Ovary (tissue), 9 donors: ENCODE results near the gene RMND1. TPM values are rescaled to one million over a fixed set of nuclear protein-coding genes. Genes with fewer than 3 reads are reported as not detected.

ENCODE experiments used
- DNase-seq, 5 donors: peaks; one replicate each; pipeline ENCODE4 v3.0.0-alpha.2; 2019 to 2020
- H3K27ac ChIP-seq, 2 donors: fragments of 200-600 bp; one replicate each; pipeline versions ENCODE4 v1.5.1 to v1.8.0; 2019 to 2022
- H3K27me3 ChIP-seq: fragments of 200-600 bp; one replicate; pipeline ENCODE4 v1.8.0; 2022
- H3K36me3 ChIP-seq: fragments of 200-600 bp; sonication (generic); one replicate; pipeline ENCODE4 v1.5.1; 2019
- H3K4me1 ChIP-seq: one replicate; pipeline ENCODE4 v1.8.1; 2013; ENCODE audit warnings: mild to moderate bottlenecking, moderate library complexity; ENCODE audit not compliant: insufficient read depth
- H3K4me3 ChIP-seq: fragments of 200-600 bp; sonication (generic); one replicate; pipeline ENCODE4 v1.5.1; 2017
- H3K9me3 ChIP-seq, 2 donors: fragments of 200-600 bp in 1 of 2; sonication (generic) in 1 of 2; one replicate each; pipeline versions ENCODE4 v1.5.1 to v1.8.1; 2013 to 2019; ENCODE audit warnings: mild to moderate bottlenecking in 1 of 2, moderate library complexity in 1 of 2
- EP300 ChIP-seq: sonication (generic); formaldehyde crosslinking; IDR thresholded peaks from one replicate; pipeline ENCODE4 v1.6.1; 2017; ENCODE audit warnings: antibody characterized with exemption
- POLR2A ChIP-seq: fragments of 450-650 bp; IDR thresholded peaks from one replicate; pipeline ENCODE4 v1.6.1; 2017; ENCODE audit warnings: antibody characterized with exemption, mild to moderate bottlenecking, moderate library complexity
- WGBS, 3 donors: extraction: QIAGEN DNeasy Blood & Tissue Kit in 1 of 3; methylation state at CpG; one replicate each; pipeline versions ENCODE4 v1.1.5 to v1.1.7; 2013 to 2017; 5-methylcytosine and 5-hydroxymethylcytosine counted together
- intact Hi-C, 4 donors: fragments of 100-400 bp; cut with DNase I; formaldehyde crosslinking; loops; one replicate each; pipeline versions ENCODE4 v1.11.0 to v1.15.1; 2022 to 2023
- polyA plus RNA-seq, 2 donors: library from polyadenylated mRNA; stranded (reverse); fragments of 200-250 nt in 1 of 2; fragments of 350-450 nt in 1 of 2; fragmentation: Illumina TruSeq in 1 of 2; extraction: RNeasy Lipid Tissue Mini Kit (QIAGEN cat#74804) in 1 of 2; gene quantifications; one replicate each; pipeline ENCODE4 v1.2.3, GENCODE V29; 2013 to 2014
- total RNA-seq, 7 donors: library from RNA; depleted of rRNA in 2 of 7; stranded (reverse); fragments of >200 nt in 2 of 7; fragmentation: NEBNext Ultra II Directional in 3 of 7; extraction: Animal tissue kit (Norgen Biotek cat#: 25700) in 3 of 7; gene quantifications; one replicate each; pipeline versions ENCODE4 v1.1.0 to v1.2.4, GENCODE V29; 2016 to 2023
- TF ChIP-seq, protein P1 (sequence below), 3 donors: fragments of 450-650 bp in 2 of 3; fragments of 200-600 bp in 1 of 3; IDR thresholded peaks; one replicate each; pipeline versions ENCODE4 v1.5.1 to v1.8.0; 2016 to 2022; ENCODE audit warnings: antibody characterized with exemption in 3 of 3, mild to moderate bottlenecking in 1 of 3
- donor health status: DM: no; HTN: no; CAD: no; lungs with moderate emphysema.
- donor health status: DM: no; HTN: no; CAD: no.
- donor health status: Bipolar disorder and iron deficiency.
- donor health status: DM: yes; HTN: yes; CAD: no.
- donor health status: DM: no; HTN: no; CAD: no.
- donor health status: DM: yes; HTN: yes; CAD: no.

The RMND1 gene
- total and polyA plus RNA-seq, 9 donors, result 17.1 to 23.7 (median 20.4) TPM

DNA sequence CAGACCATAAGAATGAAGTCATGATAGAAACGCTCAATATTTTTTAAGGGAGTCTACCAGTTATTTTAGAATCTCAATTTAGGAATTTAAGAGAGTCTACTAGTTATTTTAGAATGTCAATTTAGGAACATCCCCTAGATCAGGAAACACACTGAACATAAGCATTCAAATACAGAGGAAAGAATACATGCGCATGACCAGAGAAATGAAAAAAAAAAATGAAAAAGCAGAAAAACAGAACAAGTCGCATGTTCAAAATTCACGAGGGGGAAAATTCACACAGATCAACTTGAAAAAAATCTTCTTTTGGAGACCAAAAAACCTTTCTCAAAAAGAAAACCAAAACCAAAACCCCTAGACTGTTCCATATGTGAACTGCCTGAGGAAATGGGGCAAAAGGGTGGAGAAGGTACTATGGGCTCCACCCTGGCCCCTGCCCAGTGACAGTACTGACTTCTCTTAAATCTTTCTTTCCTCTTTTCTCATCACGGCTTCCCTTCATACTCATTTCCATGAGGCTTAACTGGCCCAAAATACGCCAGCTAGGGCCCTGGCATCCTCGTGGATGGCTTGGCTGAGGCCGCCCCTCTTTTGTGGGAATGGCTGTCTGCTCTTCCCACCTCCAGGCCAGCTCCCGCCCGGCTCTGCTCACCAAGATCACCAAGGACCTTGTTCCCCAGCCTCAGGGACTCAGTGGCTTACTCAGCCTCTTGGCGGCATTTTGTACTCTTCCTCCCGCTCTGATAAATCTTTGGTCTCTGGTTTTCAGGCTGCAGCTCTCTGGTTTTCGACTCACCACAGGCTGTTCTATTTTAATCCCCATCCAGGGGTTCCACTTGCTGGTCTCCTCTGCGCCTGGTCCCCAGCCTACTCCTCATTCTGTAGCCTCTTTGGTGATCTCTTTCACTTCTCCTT, 71.7 kb downstream of the RMND1 start:
- WGBS, 3 donors, result 87 to 93% (median 91%) methylated on average over 14 of the region's 14 CpGs
- Histone ChIP-seq H3K36me3 (no peaks in the 10 kb centered on the region), H3K9me3 (no peaks in the 10 kb centered on the region), H3K4me1 (peaks cover 2% of the 10 kb centered on the region), H3K4me3 (no peak overlapping the region), H3K27ac (no peak overlapping the region), H3K27me3 (no peaks in the 10 kb centered on the region)
- TF ChIP-seq, protein P1, sequence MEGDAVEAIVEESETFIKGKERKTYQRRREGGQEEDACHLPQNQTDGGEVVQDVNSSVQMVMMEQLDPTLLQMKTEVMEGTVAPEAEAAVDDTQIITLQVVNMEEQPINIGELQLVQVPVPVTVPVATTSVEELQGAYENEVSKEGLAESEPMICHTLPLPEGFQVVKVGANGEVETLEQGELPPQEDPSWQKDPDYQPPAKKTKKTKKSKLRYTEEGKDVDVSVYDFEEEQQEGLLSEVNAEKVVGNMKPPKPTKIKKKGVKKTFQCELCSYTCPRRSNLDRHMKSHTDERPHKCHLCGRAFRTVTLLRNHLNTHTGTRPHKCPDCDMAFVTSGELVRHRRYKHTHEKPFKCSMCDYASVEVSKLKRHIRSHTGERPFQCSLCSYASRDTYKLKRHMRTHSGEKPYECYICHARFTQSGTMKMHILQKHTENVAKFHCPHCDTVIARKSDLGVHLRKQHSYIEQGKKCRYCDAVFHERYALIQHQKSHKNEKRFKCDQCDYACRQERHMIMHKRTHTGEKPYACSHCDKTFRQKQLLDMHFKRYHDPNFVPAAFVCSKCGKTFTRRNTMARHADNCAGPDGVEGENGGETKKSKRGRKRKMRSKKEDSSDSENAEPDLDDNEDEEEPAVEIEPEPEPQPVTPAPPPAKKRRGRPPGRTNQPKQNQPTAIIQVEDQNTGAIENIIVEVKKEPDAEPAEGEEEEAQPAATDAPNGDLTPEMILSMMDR (IDR thresholded peaks at IDR 0.05), result no peak
- TF ChIP-seq EP300 (no peak), POLR2A (no peak)
- intact Hi-C loops, result no loop called here
- no peak for DNase-seq

DNA sequence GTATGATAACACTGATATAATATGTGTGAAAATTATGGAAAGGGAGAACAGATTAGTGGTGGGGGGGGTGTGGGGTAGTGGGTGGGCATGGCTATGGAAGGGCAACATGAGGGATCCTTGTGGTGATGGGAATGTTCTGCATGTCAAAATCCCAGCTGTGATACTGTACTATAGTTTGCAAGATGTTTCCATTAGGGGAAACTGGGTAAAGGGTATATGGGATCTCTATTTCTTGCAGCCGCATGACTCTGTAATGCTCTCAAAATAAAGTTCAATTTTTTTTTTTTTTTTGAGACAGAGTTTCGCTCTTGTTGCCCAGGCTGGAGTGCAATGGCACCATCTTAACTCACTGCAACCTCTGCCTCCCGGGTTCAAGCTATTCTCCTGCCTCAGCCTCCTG, 74.8 kb downstream of the RMND1 start:
- no peaks in the 10 kb centered on the region for H3K36me3 ChIP-seq
- intact Hi-C loops, result no loop called here
- peaks cover 2% of the 10 kb centered on the region for H3K4me1 ChIP-seq
- no peak overlapping the region for H3K27ac ChIP-seq
- H3K4me3 ChIP-seq, result no peak overlapping the region
- no peaks in the 10 kb centered on the region for H3K27me3 ChIP-seq
- H3K9me3 ChIP-seq, result no peaks in the 10 kb centered on the region
- WGBS, 3 donors, result 67 to 90% (median 81%) methylated on average over 3 of the region's 3 CpGs
- TF ChIP-seq POLR2A (no peak), EP300 (no peak)
- TF ChIP-seq, protein P1 (IDR thresholded peaks at IDR 0.05), result no peak
- DNase-seq, result no peak

DNA sequence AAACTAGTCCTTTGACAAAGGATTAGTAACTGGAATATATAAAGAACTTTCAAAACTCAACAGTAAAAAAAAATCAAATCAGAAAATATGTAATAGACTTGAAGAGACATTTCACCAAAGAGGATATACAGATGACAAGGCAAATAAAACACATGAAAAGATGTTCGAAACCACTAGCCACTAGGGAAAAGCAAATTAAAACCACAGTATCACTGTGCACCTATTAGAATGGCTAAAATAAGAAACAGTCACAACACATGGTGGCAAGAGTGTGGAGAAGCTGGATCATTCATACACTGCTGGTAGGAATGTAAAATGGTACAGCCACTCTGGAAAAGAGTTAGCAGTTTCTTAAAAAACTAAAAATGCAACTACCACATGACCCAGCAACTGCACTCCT, 75.5 kb downstream of the RMND1 start:
- Histone ChIP-seq H3K27me3 (no peaks in the 10 kb centered on the region), H3K36me3 (no peaks in the 10 kb centered on the region), H3K4me1 (peaks cover 2% of the 10 kb centered on the region), H3K9me3 (no peaks in the 10 kb centered on the region), H3K27ac (no peak overlapping the region), H3K4me3 (no peak overlapping the region)
- TF ChIP-seq EP300 (no peak), POLR2A (no peak)
- TF ChIP-seq, protein P1 (IDR thresholded peaks at IDR 0.05), result no peak
- no peak for DNase-seq
- intact Hi-C loops, result no loop called here
- WGBS, 3 donors, result 91 to 97% (median 92%) methylated on average over 1 of the region's 1 CpG

DNA sequence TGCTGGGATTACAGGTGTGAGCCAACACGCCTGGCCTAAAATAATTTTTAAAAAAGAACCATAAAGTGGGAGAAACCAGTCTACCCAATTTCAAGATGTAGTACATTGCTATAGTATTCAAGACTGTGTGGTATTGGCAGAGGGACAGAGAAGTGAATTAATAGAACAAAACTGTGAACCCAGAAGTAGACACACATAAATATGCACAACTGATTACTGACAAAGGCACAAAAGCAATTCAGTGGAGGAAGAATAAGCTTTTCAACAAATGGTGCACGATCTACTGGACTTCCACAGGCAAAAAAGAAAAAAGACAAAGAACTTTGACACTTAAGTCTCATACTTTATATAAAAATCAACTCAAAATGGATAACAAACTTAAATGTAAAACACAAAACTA, 76.1 kb downstream of the RMND1 start:
- no peaks in the 10 kb centered on the region for H3K9me3 ChIP-seq
- no peaks in the 10 kb centered on the region for H3K36me3 ChIP-seq
- no peak for TF ChIP-seq EP300
- TF ChIP-seq, protein P1 (IDR thresholded peaks at IDR 0.05), result no peak
- TF ChIP-seq POLR2A, result no peak
- DNase-seq, result no peak
- H3K27ac ChIP-seq, result no peak overlapping the region
- no peak overlapping the region for H3K4me3 ChIP-seq
- no peaks in the 10 kb centered on the region for H3K27me3 ChIP-seq
- no peaks in the 10 kb centered on the region for H3K4me1 ChIP-seq
- intact Hi-C loops, result no loop called here
- WGBS, 3 donors, result 93 to 97% (median 96%) methylated on average over 2 of the region's 2 CpGs
